Ishikawa (cell line): ENCODE data around the gene TRMT61B.

Experiments
- CEBPB ChIP-seq: IDR thresholded peaks from 2 replicates; pipeline ENCODE4 v1.6.1; 2012
- EGR1 ChIP-seq: IDR thresholded peaks from 2 replicates; pipeline ENCODE4 v1.6.1; 2012
- EP300 ChIP-seq: IDR thresholded peaks from 2 replicates; pipeline ENCODE4 v1.6.1; 2012; ENCODE audit warnings: borderline replicate concordance
- MAX ChIP-seq: IDR thresholded peaks from 2 replicates; pipeline ENCODE4 v1.6.1; 2012
- NFIC ChIP-seq: IDR thresholded peaks from 2 replicates; pipeline ENCODE4 v1.6.1; 2012
- REST ChIP-seq: IDR thresholded peaks from 2 replicates; pipeline ENCODE4 v1.6.1; 2012; ENCODE audit warnings: low read depth, mild to moderate bottlenecking
- TAF1 ChIP-seq: IDR thresholded peaks from 2 replicates; pipeline ENCODE4 v1.6.1; 2012; ENCODE audit warnings: low read depth, mild to moderate bottlenecking
- YY1 ChIP-seq: IDR thresholded peaks from 2 replicates; pipeline ENCODE4 v1.6.1; 2012; ENCODE audit warnings: low read depth
- ZBTB7A ChIP-seq: IDR thresholded peaks from 2 replicates; pipeline ENCODE4 v1.6.1; 2012; ENCODE audit warnings: low read depth
- TF ChIP-seq, protein P1 (sequence below): IDR thresholded peaks from 2 replicates; pipeline ENCODE4 v1.6.1; 2012

GRCh38 chr2:28871620-28872019 lies 1.5 kb upstream of the TRMT61B start:
- TF ChIP-seq EP300 = no peak
- no peak for TF ChIP-seq CEBPB
- TF ChIP-seq TAF1 = no peak
- no peak for TF ChIP-seq NFIC
- TF ChIP-seq EGR1 = no peak
- TF ChIP-seq, protein P1, sequence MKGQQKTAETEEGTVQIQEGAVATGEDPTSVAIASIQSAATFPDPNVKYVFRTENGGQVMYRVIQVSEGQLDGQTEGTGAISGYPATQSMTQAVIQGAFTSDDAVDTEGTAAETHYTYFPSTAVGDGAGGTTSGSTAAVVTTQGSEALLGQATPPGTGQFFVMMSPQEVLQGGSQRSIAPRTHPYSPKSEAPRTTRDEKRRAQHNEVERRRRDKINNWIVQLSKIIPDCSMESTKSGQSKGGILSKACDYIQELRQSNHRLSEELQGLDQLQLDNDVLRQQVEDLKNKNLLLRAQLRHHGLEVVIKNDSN = no peak
- no peak for TF ChIP-seq YY1
- TF ChIP-seq MAX = no peak
- no peak for TF ChIP-seq ZBTB7A
- TF ChIP-seq REST = no peak
